Measurements from ENCODE around the gene DVL1.
"Not testable (repeated sequence)": the region's sequence is repeated elsewhere in the genome, so short reads cannot be mapped to it uniquely, and the experiment has no call there.

DVL1 gene

DNA sequence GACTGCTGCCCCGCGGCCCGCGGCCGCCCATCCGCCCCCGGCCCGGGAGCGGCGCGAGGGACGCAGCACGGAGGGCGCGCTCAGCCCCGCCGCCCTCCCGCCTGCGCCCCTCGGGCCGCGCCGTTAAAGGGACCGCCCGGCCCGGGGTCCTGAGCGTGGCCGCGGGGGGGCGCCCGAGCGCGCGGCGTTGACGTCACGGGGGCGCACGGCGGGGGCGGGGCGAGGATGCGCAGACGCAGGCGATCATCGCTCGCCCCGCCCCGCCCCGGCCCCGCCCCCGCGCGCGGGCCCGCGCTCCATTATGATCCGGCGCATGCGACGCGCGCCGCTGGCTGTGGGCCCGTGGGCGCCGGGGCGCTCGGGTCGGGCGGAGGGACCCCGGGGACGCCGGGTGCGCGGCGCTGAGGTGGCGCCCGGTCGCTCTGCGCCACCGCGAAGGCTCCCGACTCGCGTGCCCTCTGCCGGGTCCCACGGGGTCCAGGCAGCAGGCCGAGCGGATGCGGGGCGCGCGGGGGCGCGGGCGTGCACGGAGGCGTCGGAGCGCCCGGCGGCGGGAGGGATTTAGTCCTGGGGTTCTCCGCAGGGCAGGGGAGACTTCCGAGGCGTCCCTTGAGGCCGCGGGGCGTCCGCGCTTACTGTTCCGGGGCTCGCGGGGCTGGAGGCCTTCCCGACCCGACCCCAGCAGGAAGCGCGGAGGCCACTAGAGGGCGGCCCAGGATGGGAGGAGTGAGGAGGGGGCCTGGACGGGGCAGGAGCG is at the start of gene DVL1:
TSS of gene DVL1 (minus strand) at position 163 of the 757 bp plus-strand sequence. CDS start 353 bp downstream, outside the sequence.
- peak; percentile 38 to 78 (median 57) for DNase-seq

- DNase-seq = no peak
Observed at GRCh38 chr1:1398677-1399186, 49.5 kb upstream of the DVL1 start.

- DNase-seq = no peak
Observed at GRCh38 chr1:1397839-1398523, 48.8 kb upstream of the DVL1 start.

- no peak for DNase-seq
Observed at GRCh38 chr1:1395166-1395565, 45.9 kb upstream of the DVL1 start.

- DNase-seq = no peak
Observed at GRCh38 chr1:1394116-1394515, 44.9 kb upstream of the DVL1 start.

DNA sequence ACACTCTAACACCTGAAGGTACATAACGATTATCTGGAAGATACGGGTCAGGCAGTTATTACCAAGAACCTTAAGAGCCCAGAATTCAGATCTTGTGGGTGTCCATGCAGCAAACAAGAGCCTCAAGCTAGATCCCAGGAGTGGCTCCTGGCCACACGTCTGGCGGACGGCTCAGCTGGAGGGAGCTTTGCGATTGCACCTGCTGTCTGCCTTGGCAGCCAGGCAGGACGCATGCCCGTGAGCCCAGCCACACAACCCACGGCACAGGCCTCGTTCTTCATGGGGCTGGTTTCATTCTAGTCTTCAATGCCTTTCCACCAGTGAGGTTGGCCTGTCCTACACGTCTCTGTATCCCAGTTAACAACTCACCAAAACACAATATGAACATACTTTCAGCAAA is 44.2 kb upstream of the DVL1 start:
- no peak for DNase-seq

- no peak for DNase-seq
Observed at GRCh38 chr1:1393014-1393413, 43.8 kb upstream of the DVL1 start.

DNA sequence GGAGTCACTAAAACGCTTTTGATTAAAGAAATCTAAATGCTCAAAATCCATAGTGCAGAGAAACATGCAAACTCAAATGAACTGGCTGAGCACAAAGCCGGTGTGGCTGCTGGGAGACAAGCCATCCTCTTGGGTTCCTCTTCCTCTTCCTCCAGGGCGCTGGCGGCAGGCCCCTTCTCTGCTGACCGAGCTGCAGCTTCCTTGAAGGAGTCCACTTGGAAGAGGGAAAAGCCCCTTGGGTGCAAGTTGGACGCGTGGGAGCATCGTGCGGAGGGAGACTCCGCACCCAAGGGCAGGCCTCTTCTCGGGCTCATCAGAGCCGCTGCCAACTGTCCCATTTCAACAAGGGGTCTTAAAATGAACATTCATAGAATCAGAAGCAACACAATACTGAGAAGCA is 42.0 kb upstream of the DVL1 start:
- no peak for DNase-seq

GRCh38 chr1:1390675-1391074 is 41.5 kb upstream of the DVL1 start:
- DNase-seq = no peak

DNA sequence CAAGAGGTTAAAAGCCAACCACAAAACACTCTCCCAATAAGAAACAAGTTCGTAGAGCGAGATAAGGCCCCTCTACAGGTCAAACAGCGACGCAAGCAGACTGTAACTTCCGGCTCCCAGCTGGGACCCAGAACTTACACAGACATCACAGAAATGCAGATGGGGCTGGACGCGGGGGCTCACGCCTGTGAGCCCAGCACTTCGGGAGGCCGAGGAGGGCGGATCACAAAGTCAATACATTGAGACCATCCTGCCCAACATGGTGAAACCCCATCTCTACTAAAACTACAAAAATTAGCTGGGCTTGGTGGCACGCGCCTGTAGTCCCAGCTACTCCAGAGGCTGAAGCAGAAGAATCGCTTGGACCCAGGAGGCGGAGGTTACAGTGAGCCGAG is 38.9 kb upstream of the DVL1 start:
- DNase-seq = no peak

DNA sequence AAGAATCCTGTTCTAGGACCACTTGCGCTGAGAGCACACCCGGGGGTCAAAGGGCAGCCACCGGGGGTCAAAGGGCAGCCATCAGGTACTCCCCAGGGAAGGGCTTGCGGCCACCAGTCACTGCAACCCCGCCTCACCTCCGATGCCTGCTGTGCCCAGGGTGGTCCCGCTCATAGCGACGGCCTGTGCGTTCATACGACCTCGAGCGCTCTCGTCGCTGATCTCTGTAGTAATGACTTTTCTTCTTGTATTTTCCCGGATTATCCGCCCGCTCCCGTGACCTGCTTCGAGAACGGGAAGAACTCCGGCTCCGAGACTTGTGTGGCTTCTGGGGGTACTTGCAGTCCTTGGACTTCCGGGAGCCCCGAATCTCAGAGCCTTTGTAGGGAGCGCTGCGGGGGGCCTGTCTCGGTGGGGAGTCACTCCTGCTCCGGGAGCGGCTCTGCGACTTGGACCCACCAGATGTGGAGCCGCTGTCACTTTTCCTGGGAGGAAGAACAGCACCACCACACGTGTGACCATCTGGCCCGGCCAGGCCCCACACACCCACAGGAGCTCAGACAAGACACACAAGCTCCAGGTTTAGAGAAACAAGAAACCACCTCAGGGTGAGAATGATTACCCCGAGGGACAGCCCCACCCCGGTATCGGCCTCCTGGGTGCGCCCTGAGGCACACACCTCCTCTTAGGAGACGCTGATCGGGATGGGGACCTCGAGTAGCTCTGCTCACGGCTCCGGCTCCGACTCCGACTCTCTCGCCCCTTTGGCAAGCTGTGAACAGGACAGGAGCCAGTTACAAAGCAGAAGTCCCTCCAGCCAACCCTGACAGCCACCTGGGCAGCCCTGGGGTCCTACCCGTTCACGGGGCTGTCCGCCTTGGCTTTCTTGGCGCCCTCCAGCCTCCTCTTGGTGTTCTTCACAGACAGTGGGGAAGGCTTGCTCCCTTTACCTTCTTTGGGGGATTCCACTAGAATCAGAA is 38.2 kb upstream of the DVL1 start:
- DNase-seq = no peak

DNA sequence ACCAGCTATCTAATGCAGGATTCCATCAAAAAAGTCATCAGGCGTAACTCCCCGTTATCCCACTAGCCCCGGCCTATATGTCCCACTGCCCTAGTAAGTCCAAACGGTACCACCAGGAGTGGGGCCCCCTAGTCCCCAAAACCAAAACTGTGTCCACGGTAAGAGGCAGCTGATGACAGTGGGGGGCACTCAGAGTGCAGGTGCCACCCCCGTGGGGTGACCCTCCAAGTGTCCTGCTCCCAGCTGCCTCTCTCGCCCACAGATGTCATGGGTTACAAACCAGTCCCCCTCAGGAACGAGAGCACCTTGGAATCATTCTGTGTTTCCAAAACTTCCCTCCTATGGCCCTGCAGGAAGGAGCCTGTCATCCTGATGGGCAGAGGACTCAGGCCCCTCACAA is 36.7 kb upstream of the DVL1 start:
- DNase-seq = no peak

DNA sequence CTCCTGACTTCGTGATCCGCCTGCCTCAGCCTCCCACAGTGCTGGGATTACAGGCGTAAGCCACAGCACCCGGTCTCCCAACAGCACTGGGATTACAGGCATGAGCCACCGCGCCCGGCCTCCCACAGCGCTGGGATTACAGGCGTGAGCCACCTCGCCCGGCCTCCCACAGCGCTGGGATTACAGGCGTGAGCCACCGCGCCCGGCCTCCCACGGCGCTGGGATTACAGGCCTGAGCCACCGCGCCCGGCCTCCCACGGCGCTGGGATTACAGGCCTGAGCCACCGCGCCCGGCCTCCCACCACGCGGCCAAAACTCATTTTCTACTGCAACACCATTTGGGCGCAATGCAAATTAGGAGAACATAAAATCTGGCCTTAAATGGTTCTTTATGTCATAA is 36.1 kb upstream of the DVL1 start:
- not testable (repeated sequence) for DNase-seq

DNA sequence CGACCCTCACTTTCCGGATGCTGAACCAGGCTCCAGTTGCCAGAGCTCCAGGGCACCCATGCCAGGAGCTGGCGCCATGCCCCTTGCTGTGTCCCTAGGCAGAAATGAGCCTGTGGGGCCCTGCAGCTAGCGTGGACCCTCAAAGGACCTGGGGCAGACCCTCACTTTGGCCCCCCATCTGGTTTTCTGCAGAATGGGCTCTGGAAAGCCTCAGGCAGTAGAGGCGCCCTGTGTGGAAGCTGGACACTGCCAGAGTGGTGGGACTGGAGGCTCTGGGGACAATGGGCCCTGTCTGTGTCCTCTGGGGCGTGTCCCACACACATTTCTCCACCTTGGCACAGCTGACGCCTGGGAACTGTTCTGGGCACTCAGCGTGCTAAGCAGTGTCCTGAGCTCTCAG is 32.1 kb upstream of the DVL1 start:
- no peak for DNase-seq

- DNase-seq = no peak
Observed at GRCh38 chr1:1380860-1381259, 31.6 kb upstream of the DVL1 start.

DNA sequence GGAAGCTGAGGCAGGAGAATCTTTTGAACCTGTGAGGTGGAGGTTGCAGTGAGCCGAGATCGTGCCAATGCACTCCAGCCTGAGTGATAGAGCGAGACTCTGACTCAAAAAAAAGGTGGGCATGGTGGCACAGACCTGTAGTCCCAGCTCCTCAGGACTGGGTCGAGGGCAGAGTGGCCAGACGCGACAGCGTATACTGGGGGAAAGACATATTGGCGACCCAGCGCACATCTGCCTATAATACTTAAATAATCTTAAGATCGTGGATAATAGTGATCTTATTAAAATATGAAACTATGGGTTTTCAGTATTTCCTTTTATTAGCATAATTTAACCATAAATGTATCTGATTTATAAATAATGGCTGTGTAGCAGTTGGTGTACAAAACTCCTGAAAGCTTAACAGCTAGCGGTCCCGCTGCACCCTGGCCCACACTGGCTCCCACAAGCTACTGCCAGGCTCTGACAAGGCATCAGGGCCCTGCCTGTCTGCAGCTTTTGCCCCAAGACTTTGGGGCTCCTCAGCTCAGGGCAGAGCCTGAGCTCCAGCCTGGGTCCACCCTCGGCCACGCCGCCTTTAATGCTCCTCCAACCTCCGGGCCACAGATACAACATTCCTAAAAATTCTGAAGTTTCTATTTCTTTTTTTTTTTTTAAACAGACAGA is 28.5 kb upstream of the DVL1 start:
- no peak for DNase-seq

DNA sequence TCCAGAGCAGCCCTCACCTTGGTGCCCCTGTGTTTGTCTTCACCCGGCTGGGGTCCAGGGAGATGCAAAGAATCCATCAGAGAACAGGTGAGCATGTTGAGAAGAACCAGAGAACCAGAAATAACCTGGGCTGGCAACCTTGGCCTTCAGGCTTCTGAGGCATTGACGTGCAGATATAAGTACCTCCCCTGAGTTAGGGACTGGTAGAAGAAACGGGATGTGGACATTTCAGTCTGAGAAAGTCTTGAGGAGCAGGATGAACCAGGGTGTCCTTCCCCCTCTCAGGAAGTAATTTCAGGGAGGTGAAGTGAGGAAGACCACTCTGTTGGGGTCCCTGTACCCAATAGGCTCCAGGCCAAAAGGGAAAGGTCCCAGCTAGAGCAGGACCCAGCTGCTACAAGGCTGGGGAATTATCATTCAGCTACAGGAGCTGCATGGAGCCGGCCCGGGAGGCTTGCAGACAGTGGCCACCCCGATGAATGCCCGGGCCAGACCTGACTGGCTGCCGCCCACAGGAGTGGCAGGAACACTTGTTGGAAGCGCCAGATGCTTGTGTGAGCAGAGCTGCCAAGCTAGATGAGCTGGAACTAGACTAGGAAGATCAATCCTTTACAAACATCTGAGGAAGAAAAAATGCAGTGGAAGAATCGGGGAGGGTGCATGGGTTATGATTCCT is 27.5 kb upstream of the DVL1 start:
- DNase-seq = no peak

GRCh38 chr1:1374929-1375662 is 25.9 kb upstream of the DVL1 start, which contains the start of gene AURKAIP1:
Gene AURKAIP1, minus strand, starts transcription at chr1:1375207. Its CDS starts 451 bp downstream, at chr1:1374756.
- DNase-seq = peak; percentile 86 to 90 (median 87)

- DNase-seq = no peak
Observed at GRCh38 chr1:1374589-1374928, 25.3 kb upstream of the DVL1 start.

DNA sequence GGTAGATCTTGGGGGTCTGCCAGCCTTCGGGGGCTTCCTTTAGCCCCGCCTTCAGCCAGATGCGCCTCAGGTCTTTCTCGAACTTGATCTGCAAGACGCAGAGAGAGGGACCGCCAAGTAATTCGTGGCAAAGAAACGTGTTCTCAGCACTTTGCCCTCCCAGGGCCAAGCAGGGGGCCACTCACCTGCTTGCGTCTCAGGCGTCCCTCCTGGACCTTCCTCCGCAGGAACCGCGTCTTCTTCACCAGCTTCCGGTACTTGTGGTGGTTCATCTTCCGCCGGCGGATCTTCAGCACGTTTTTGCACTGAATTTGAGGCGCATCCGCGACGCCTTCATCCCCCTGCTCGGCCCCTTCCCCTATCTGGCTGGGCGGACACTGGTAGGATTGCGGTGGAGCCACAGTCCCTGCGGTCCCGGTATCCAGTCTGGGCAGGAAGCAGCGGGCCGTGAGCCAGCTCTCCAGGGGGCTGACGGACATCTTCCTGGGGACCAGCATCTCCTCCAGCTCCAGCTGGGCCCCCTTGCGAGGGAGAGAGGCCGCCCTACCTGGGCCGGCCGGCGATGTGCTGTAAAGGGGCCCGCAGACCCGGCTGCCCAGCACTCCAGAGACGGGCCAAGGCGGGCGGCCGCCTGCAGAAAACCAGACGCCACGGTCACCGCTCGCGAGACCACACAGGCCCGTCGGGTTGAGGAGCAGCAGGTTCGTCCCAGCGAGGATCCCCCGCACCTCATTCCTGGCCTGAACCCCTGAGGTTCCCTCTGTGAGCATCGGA is 24.8 kb upstream of the DVL1 start:
- no peak for DNase-seq

Measured in activated naive CD4-positive, alpha-beta T cell (primary cell).